Effector CD8-positive, alpha-beta T cell (primary cell): ENCODE results near the gene GRAMD4.

Experiments used
- DNase-seq: peaks from one replicate; lab custom pipeline; 2025; lab: John Stamatoyannopoulos, UW

Gene GRAMD4

DNA sequence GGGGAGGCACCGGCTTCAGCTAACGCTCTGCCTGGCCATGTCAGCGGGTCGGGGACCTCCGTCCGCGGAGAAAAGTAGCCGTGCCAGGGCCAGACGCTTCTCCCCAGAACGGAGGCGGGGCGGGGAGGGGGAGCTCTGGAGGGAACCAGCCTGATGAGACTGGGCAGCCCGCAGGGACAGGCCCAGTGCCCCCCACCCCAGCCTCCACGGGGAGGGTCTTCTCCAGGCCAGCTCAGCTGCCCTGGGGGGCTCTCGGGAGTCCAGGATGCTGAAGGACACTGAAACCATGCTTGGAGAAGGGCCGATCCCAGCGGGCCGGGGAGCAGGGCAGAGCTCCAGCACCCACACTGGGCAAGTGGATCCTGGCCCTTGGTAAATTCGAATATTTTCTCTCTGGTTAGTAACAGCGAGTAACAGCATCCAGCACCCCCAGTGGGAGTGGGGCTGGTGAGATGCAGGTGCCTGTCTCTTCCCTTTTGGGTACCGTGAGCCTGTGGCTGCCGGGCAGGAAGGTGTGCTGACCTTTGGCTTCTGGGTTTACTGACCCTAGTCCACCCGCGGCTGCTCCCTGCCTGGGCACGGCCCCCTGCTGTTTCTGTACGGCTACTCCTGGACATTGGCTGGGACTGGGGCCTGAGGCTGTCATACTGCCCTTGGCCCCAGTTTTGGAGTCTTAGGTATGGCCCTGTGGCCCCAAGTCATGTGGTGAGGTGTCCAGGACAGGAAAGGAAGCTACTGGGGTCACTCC, 35.8 kb downstream of the GRAMD4 start:
- DNase-seq = no peak

DNA sequence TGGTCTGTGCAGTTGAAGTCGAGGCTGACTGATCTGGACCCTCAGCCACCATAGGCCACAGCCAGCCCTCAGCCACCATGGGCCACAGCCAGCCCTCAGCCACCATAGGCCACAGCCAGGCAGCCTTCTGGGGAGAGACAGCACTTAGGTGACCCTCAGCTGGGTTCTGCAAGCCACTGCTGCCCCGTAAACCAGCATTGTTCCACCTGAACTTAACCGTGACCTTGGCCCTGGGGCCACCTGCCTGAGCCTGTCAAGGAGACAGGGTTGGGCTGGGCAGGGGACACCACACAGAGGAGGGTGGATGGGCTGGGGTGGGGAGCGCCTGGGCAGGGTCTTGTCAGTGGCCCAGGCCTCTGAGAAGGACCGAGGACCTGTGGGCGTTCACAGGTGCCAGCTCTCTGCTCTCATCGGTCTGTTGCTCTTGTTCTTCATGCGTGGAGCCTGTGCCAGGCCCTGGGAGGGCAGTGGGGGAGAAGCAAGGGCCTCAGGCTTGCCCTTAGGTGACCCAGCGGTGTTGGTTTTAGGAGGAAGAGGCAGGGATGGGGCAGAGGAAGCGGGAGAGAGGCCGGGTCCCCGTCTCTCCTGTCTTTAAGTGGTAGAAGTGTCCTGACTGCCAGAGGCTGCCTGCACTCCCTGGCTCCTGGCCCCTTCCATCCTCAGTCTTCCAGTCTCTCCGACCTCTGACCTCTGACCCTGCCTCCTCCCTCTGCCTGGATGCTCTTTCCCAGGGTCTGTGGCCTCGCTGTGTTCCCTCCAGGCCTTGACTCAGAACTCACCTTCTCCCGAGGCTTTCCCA, 36.9 kb downstream of the GRAMD4 start:
- DNase-seq = no peak

DNA sequence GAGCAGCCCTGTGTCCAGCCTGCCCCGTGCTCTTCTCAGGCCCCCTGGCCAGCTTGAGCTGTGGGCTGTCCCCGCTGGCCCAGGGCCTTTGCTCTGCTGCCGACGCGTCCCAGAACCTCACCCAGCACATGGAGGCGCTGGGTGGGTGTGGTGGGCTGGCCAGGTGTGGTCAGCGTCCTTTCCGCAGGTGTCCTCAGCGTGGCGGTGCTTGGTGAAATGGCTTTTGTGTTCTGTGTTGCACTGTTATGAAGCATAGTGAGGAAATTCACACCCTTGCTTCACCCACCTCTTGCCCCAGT, 37.4 kb downstream of the GRAMD4 start:
- DNase-seq = no peak

DNA sequence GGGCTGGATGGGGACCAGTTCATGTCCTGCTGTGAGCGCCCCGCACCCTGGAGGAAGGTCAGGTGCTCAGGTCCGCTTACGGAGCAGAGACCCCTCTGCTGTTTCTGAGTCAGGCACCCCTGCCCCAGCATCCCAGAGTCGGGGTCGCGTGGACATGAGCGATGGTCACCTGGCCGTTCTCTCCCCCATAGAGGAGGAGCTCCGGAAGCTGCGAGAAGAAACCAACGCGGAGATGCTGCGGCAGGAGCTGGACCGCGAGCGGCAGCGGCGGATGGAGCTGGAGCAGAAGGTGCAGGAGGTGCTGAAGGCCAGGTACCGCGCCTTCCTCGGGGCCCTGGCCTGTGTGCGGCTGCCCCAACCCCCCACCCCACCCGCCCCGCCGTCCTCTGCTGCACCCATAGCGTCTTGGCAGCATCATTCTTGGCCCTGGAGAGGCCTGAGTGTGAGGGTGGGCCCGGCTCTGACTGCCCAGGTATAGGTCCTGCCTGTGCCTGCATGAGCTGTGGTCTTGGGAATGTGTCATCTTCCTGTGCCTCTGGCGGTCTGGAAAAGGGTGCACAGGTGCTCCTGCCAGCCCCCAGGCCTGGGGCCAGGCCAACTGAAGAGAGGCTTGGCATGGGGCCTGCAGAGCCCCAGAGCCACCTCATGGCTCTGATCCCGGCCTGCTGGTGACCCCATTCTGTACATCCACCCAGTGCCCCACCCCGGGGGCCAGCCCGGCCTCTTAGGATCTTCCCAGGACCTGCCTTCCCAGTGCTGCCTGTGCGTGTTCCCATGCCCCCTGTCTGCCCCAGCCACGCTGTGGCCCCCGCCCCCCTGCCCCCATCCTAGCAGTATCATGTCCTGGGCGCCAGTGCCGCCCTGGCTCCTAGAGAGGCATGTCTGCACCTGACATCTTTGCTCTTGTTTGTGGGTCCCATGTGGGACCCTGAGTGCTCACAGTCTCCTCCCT, 38.1 kb downstream of the GRAMD4 start:
- no peak for DNase-seq

DNA sequence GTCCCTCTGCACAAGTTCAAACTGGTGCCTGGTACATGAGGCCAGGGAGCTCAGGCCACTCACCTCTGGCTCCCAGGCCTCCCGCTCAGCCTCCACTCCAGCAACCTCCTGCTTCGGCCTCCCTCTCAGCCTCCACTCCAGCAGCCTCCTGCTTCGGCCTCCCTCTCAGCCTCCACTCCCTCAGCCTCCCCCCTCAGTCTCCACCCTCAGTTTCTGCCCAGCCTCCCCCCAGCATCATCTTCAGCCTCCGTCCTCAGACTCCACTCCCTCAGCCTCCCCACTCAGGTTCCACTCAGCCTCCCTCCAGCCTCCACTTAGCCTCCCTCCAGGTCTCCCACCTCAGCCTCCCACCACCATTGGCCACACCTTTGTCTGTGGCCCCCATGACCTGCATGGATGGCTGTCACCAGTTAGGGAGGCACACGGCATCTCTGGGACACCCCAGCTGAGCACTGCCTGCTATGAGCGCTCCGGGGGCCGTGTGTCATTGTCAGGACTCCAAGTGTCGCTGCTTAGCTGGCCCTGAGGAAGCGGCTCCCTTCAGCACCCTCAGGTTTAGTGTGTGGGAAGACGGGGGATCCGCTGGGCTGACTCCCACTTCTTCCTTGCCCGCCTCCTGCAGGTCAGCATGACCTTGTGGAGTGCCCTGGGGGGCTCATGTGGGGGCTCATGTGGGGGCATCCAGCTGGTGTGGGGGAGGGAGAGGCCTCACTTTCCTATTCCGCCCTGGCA, 39.0 kb downstream of the GRAMD4 start:
- no peak for DNase-seq

DNA sequence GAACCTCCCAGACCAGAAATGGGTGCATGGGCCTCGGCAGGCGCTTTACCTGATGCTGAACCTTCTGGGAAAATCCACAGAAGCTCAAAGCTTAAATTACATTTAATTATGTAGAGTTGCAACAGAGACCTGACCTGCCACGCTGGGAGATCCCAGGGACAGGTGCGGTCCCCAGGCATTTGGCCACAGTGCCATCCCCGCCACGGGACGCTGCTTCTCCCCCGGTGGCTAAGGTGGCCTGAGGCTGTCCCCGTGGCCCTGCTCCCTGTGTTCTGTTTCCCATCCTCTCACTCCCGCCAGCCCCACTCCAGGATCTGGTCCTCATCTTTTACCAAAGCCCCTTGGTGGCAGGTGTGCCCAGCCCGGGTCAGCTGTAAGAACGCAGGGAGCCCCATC, 39.6 kb downstream of the GRAMD4 start:
- no peak for DNase-seq

DNA sequence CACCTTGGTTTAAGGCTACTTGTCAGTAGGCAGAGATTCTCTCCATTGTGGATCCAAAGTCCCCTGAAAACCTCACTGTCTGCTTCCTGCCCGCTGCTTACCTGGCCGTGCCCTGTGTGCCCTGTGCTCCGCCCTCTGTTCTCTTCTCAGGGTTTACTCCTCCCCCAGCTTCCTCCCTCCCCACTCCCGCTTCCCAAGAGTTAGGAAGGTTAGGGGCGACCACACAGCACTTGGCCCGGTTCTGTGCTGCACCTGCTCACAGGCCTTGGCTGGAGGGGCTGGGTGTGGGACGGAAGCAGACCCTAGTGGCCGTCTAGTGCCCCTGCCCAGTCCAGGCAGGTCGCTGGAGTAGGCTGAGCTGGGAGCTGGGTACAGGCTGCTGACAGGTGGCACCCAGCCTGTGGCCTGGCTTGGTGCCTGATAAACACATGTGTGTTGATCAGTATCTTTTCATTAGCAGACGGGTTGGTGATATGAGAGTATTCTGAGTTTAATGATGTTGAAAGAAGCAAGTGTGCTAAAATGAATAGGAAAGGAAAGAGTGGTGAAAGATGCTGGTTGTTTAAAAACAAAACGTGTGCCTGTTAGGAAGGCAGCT, 40.5 kb downstream of the GRAMD4 start:
- DNase-seq = no peak

DNA sequence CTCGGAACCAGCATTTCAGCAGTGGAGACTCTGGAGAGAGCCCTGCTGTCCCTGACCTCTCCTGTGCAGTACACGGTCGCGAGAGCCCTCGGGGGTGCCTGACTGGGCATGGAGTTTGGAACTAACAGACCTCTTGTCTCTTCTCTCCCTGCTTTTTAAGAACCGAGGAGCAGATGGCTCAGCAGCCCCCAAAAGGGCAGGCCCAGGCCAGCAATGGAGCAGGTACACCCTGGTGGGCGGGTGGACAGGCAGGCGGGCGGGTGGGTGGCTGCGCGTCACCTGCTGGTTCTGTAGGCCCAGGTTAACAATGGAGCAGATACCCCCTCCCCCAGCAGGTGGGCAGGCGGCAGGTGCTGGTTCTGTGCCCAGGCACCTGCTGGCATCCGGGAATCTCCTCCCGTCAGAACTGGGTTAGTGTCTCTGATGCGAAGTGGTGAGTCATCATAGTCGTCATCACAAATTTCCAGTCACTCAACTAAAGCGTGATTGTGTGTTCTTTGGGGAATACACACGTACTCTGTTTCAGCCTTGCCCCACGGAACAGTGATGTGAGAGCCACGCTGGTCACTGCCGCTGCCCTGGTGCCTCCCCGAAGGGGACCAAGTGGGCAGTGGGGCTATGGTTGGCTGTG, 41.1 kb downstream of the GRAMD4 start:
- DNase-seq = no peak

DNA sequence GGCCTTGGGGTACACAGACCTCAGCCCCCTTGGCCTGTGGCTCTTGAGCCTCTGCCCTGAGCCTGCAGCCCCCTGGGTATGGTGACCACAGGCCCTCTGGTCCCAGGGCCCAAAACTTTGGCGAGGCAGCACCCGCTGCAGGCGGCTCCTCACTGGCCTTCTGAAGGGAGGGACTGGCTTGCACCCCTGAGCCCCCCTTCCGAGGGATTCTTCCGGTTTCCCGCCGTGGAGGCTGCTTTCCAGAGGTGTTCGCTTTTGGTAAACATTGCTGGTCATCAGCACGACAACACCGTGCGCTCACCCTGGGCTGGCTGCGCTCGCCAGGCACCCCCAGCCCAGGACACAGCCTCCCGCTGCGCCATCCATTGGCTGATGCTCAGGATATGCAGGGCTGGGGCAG, 42.0 kb downstream of the GRAMD4 start:
- no peak for DNase-seq

DNA sequence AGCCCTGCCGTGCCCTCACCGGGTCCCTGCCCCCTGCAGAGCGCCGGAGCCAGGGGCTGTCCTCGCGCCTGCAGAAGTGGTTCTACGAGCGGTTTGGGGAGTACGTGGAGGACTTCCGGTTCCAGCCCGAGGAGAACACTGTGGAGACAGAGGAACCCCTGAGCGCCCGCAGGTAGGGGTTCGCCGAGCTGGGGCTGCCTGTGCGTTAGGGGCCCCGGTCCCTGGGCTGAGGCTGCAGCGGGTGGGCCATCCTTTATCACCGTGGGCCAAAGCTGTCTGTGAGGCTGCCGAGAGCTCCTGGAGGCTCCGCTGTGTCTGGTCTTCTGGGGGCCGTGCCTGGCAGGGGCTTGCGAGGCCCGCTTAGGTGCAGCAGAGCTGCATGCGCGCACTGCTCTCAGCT, 42.8 kb downstream of the GRAMD4 start:
- no peak for DNase-seq

DNA sequence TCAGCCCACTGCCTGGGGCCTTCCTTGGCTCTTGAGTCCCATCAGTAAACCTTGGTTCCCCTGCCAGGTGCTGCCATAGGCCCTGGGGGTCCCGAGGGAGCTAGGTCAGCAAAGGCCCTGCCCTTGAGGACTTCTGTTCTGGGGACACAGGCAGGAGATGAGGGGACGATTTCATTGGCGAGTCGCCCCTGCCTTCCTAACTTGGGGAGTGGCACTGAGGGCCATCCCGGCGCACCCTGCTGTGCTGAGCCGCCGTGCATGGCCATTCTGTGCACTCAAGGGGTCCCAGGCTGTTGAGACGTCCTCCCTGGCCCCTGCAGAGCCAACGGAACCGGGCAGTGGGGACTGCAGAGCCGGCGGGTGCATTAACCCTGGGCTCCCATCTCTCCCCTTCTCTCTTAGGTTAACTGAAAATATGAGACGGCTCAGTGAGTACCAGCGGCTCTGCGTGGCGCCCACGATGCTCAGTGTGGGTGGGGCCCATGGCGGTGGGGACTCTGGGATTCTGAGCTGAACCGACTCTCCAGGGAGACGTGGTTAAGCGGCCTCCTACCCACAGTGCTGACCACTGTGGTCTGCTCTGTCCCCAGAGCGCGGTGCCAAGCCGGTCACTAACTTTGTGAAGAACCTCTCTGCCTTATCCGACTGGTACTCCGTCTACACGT, 43.4 kb downstream of the GRAMD4 start:
- DNase-seq = no peak

DNA sequence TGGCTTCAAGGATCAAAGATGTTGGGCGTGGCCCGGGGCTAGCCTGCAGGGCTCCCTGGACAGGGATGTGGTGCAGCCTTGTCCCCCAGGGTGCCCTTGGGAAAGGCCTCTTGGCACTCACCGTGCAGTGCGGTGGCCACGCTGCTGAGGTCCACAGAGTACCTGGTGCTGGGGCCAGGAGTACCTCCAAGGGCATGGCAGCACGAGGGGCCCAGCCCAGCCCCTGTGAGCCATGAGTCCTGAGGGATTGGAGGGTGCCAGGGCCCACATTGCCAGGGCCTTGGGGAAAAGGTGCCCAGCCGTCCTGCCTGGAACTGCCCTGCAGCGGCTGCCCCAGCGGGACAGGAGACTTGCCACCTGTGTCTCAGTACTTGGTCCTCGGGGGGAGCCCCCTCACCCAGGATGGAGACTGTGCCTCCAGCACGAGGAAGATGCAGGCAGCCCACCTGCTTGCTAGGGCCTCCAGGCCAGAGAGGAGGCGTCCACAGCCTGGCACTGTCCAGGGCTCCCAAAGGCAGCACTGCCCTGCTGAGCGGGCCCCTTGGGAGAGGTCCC, 44.2 kb downstream of the GRAMD4 start:
- DNase-seq = no peak

DNA sequence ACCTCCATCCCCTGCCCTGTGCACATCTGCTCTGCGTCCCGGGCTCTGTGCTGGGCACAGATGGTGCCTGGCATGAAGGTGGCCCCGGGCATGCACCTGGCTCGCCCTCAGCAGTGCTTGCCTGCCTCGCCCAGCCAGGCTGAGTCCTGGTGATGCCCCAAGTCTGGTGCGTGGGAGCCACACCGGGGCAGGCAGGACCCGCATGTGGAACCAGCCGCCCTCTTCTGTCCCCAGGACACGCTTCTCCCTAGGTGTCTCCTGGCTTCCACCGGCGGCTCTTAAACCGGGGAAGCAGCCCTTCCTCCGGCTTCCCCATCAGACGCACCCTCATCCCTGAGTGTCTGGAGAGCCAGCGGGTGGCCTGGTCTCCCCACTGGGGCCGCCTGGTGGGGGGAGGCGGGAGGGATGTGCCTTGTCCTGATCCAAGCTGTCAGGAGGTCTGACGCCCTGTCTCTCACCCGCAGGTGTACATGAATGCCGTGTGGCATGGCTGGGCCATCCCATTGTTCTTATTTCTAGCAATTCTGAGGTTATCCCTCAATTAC, 45.0 kb downstream of the GRAMD4 start:
- DNase-seq = no peak

DNA sequence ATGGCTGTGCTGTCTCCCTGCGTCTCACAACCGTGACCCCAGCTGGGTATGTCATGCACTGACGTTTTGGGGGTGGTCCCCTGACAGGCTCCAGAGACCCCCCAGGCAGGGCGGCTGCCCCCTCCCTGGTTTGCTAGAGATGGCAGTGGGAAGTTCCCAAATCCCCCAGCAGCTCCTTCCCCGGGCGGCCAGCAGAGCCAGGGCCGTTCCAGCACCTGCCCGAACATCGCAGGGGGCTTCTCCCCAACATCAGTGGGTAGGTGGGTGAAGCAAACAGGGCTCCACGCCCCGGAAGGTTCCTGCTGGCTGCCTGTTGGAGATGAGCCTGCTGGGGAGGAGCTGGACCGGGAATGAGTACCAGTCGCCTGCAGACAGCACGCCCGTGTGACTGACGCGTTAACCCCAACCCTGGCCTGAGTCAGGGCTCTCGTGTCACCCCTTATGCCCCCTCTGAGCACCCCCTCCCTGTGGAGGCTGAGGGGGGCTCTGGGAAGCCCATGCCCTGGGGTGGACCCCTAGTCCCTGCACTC, 45.6 kb downstream of the GRAMD4 start:
- no peak for DNase-seq

DNA sequence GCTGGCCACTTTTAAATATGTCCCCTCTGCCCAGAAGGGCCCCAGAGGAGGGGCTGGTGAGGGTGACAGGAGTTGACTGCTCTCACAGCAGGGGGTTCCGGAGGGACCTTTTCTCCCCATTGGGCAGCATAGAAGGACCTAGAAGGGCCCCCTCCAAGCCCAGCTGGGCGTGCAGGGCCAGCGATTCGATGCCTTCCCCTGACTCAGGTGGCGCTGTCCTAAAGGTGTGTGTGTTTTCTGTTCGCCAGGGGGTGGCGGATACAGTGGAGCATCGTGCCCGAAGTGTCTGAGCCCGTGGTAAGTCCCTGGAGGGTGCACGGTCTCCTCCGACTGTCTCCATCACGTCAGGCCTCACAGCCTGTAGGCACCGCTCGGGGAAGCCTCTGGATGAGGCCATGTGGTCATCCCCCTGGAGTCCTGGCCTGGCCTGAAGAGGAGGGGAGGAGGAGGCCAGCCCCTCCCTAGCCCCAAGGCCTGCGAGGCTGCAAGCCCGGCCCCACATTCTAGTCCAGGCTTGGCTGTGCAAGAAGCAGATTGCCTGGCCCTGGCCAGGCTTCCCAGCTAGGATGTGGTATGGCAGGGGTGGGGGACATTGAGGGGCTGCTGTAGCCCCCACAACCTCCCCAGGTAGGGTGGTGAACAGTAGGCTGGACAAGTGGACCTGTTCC, 46.5 kb downstream of the GRAMD4 start:
- DNase-seq = no peak

DNA sequence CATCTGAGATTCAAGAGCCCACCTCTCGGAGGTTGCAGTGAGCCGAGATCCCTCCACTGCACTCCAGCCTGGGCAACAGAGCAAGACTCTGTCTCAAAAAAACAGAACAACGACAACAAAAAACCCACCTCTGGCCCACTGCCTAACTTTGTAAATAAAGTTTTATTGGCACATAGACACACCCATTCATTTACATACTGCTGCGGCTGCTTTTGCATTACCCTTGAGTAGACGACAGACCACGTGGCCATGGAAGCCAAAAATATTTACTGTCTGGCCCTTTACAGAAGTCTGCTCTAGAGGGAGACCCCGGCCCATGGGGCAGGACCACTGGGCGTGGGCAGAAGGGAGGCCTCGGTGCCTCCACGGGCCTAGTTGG, 47.0 kb downstream of the GRAMD4 start:
- no peak for DNase-seq

DNA sequence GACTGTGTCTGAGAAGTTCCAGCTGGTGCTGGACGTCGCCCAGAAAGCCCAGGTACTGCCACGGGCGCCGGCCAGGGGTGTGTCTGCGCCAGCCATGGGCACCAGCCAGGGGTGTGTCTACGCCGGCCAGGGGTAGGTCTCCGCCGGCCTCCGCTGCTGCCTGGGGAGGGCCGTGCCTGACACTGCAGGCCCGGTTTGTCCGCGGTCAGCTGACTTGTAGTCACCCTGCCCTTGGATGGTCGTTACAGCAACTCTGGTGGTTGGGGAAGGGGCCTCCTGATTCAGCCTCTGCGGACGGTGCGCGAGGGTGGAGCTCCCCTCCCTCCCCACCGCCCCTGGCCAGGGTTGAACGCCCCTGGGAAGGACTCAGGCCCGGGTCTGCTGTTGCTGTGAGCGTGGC, 47.9 kb downstream of the GRAMD4 start:
- DNase-seq = no peak

DNA sequence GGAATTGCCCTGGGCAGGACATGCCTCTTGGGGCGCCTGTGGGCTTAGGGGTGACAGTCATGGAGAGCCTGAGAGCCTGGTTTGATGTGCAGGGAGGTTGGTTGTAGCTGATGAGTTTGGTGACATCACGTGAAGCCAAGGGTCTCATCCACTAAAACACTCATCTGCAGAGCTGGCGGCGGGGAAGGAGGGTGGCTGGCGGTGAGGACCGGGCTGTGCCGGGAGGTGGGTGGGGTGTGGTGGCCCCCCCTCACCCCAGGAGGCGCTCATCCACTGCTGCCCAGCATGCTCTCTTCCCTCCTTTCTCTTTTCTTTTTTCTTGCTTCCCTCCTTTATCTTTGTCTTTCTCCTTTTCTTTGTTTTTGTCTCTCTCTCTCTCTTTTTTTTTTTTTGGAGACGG, 49.0 kb downstream of the GRAMD4 start:
- no peak for DNase-seq

DNA sequence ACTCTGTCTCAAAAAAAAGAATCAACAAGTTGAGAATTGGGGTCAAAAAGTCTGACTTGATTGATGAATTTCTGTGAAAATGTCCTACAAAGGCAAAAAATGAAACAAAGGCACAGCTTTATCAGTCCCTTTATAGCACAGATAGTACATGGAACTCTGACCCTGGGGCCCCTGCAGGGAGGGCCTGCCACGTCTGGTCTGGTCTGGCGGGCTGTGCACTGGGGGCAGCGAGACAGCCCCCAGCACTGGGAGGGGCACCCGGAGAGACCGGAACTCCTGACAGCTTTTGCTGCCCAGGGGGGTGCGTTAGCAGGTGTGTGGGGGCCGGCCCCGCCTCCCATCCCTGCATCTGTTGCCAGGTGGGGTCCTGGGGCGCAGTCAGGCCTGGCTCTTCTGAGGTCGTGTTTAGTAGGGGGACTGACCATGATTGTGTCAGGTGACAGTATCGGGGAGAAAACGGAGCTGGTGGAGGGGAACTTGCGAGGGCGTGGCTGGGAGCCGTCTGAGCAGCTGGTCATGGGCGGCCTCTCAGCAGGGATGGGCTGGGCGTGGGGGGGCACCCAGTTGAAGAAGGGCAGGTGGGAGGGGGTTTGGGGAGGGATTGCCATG, 51.7 kb downstream of the GRAMD4 start:
- DNase-seq = no peak
